Kidney (tissue), 14 donors: Measurements from ENCODE around the gene SOCS6. TPM values are rescaled to one million over a fixed set of nuclear protein-coding genes. Genes with fewer than 3 reads are reported as not detected.

Experiments
- DNase-seq, 5 donors: peaks; one replicate each; pipeline ENCODE4 v3.0.0-alpha.2; 2013 to 2020
- FAIRE-seq: peaks from 2 replicates; lab custom pipeline; 2012; peaks lifted over from hg19 to GRCh38; lab: Jason Lieb, UNC
- H3K27ac ChIP-seq, 2 donors: one replicate each; pipeline ENCODE4 v1.7.0; 2013; ENCODE audit warnings: low read depth in 2 of 2, low read length in 2 of 2, inconsistent platforms in 1 of 2
- H3K27me3 ChIP-seq: one replicate; pipeline ENCODE4 v1.7.1; 2013; ENCODE audit warnings: low read length, inconsistent platforms; ENCODE audit not compliant: control insufficient read depth, insufficient read depth
- H3K36me3 ChIP-seq, 3 donors: one replicate each; pipeline versions ENCODE4 v1.7.0 to v1.7.1; 2013; ENCODE audit warnings: low read length in 3 of 3, control low read depth in 1 of 3, inconsistent platforms in 1 of 3; ENCODE audit not compliant: insufficient read depth in 3 of 3, control insufficient read depth in 2 of 3
- H3K4me1 ChIP-seq, 3 donors: one replicate each; pipeline versions ENCODE4 v1.7.0 to v1.7.1; 2013; ENCODE audit warnings: low read length in 3 of 3, inconsistent platforms in 1 of 3, low read depth in 1 of 3; ENCODE audit not compliant: control insufficient read depth in 2 of 3, insufficient read depth in 2 of 3
- H3K4me3 ChIP-seq, 3 donors: one replicate each; pipeline versions ENCODE4 v1.7.0 to v1.8.1; 2013; ENCODE audit warnings: low read length in 3 of 3, control low read depth in 1 of 3, inconsistent platforms in 1 of 3
- H3K9ac ChIP-seq, 3 donors: one replicate each; pipeline versions ENCODE4 v1.7.0 to v1.7.1; 2013; ENCODE audit warnings: low read length in 3 of 3, control low read depth in 1 of 3, inconsistent platforms in 1 of 3
- H3K9me3 ChIP-seq, 3 donors: one replicate each; pipeline versions ENCODE4 v1.7.0 to v1.7.1; 2013; ENCODE audit warnings: low read length in 3 of 3, control low read depth in 1 of 3, inconsistent platforms in 1 of 3; ENCODE audit not compliant: control insufficient read depth in 2 of 3, insufficient read depth in 1 of 3
- CTCF ChIP-seq: IDR thresholded peaks from 3 replicates; pipeline ENCODE4 v1.5.1; 2012; ENCODE audit warnings: mild to moderate bottlenecking, moderate library complexity, borderline replicate concordance; ENCODE audit not compliant: insufficient read depth; ENCODE audit errors: extremely low read depth
- intact Hi-C: fragments of 100-400 bp; cut with DNase I; formaldehyde crosslinking; loops from one replicate; pipeline ENCODE4 v1.11.1; 2022
- polyA plus RNA-seq: library from polyadenylated mRNA; stranded (reverse); fragments of 350-450 nt; fragmentation: Illumina TruSeq; extraction: RNeasy Lipid Tissue Mini Kit (QIAGEN cat#74804); gene quantifications from one replicate; pipeline ENCODE4 v1.2.3, GENCODE V29; 2014; ENCODE audit warnings: low read depth, low replicate concordance; ENCODE audit not compliant: insufficient read depth
- total RNA-seq: library from RNA; stranded (reverse); fragmentation: NEBNext Ultra II Directional; extraction: Animal tissue kit (Norgen Biotek cat#: 25700); gene quantifications from one replicate; pipeline ENCODE4 v1.2.1, GENCODE V29; 2021
- donor health status: control.
- donor health status: control.
- donor health status: control.
- donor health status: control.
- donor health status: control.
- donor health status: DM: yes; HTN: yes; CAD: no.
- donor health status: Normal renal cell carcinoma (clear cell type).

The SOCS6 gene
- total and polyA plus RNA-seq, 2 donors from 2014 or later: 5.1 to 18.7 TPM

- Histone ChIP-seq H3K9me3 (no peaks in the 10 kb centered on the region), H3K36me3 (no peaks in the 10 kb centered on the region), H3K4me3 (no peak overlapping the region), H3K27ac (no peak overlapping the region), H3K27me3 (no peaks in the 10 kb centered on the region), H3K4me1 (peaks cover 0 to 31% (median 16%) of the 10 kb centered on the region in 3 donors), H3K9ac (no peak overlapping the region)
- FAIRE-seq: no peak
- DNase-seq: peak in 1 of 5 donors; percentile 26
- TF ChIP-seq CTCF: no peak
- intact Hi-C loops: no loop called here
Observed at GRCh38 chr18:70295192-70296188, 6.6 kb downstream of the SOCS6 start.

- intact Hi-C loops: no loop called here
- H3K36me3 ChIP-seq: no peaks in the 10 kb centered on the region
- H3K4me1 ChIP-seq: peaks cover 0 to 23% (median 12%) of the 10 kb centered on the region in 3 donors
- DNase-seq (peak in 1 of 5 donors; percentile 24), FAIRE-seq (no peak)
- no peak overlapping the region for H3K4me3 ChIP-seq
- no peaks in the 10 kb centered on the region for H3K9me3 ChIP-seq
- no peaks in the 10 kb centered on the region for H3K27me3 ChIP-seq
- TF ChIP-seq CTCF: no peak
- H3K9ac ChIP-seq: no peak overlapping the region
- H3K27ac ChIP-seq: no peak overlapping the region
Observed at GRCh38 chr18:70296289-70296688, 7.4 kb downstream of the SOCS6 start.

GRCh38 chr18:70296781-70297180 is 7.9 kb downstream of the SOCS6 start:
- intact Hi-C loops: no loop called here
- TF ChIP-seq CTCF: no peak
- Histone ChIP-seq H3K4me3 (no peak overlapping the region), H3K9ac (no peak overlapping the region), H3K4me1 (peaks cover 0 to 22% (median 12%) of the 10 kb centered on the region in 3 donors), H3K36me3 (no peaks in the 10 kb centered on the region), H3K27me3 (no peaks in the 10 kb centered on the region), H3K9me3 (no peaks in the 10 kb centered on the region), H3K27ac (no peak overlapping the region)
- DNase-seq: no peak
- FAIRE-seq: no peak
